CD4-positive, alpha-beta T cell treated with Interferon alpha-2 for 1 hour (primary cell): ENCODE measurements around the gene EMCN.
"Not testable (repeated sequence)": the region's sequence is repeated elsewhere in the genome, so short reads cannot be mapped to it uniquely, and the experiment has no call there.

Source experiments
- DNase-seq, 2 donors: peaks; one replicate each; pipeline ENCODE4 v3.0.0-alpha.2; 2020 to 2022

EMCN gene

GRCh38 chr4:100489305-100489704 lies 28.5 kb downstream of the EMCN start:
- no peak for DNase-seq

GRCh38 chr4:100486496-100486895 lies 31.3 kb downstream of the EMCN start:
- no peak for DNase-seq

GRCh38 chr4:100483796-100484195 lies 34.0 kb downstream of the EMCN start:
- no peak for DNase-seq

GRCh38 chr4:100479971-100480370 lies 37.9 kb downstream of the EMCN start:
- no peak for DNase-seq

GRCh38 chr4:100469555-100469954 lies 48.3 kb downstream of the EMCN start:
- no peak for DNase-seq

- no peak for DNase-seq
These were observed 51.3 kb downstream of the EMCN start for GRCh38 chr4:100466501-100466900.

GRCh38 chr4:100461807-100462605 lies 55.8 kb downstream of the EMCN start:
- no peak for DNase-seq

- no peak for DNase-seq
These were observed 67.4 kb downstream of the EMCN start for GRCh38 chr4:100450449-100450848.

GRCh38 chr4:100431416-100431815 lies 86.4 kb downstream of the EMCN start:
- DNase-seq, result no peak

- DNase-seq, result no peak
These were observed 87.4 kb downstream of the EMCN start for GRCh38 chr4:100430451-100430850.

GRCh38 chr4:100429616-100430015 lies 88.2 kb downstream of the EMCN start:
- DNase-seq, result no peak

- no peak for DNase-seq
These were observed 89.8 kb downstream of the EMCN start for GRCh38 chr4:100428051-100428450.

GRCh38 chr4:100424376-100424775 lies 93.4 kb downstream of the EMCN start:
- no peak for DNase-seq

GRCh38 chr4:100422894-100423293 lies 94.9 kb downstream of the EMCN start:
- DNase-seq, result no peak

GRCh38 chr4:100421361-100421978 lies 96.4 kb downstream of the EMCN start:
- peak in 1 of 2 donors; percentile 13 for DNase-seq

GRCh38 chr4:100420571-100420970 lies 97.3 kb downstream of the EMCN start:
- no peak for DNase-seq

GRCh38 chr4:100417565-100417964 lies 100.3 kb downstream of the EMCN start:
- DNase-seq, result no peak

GRCh38 chr4:100414016-100414790 lies 103.6 kb downstream of the EMCN start:
- no peak for DNase-seq

GRCh38 chr4:100391863-100392262 lies 126.0 kb downstream of the EMCN start:
- DNase-seq, result no peak

GRCh38 chr4:100391086-100391485 lies 126.7 kb downstream of the EMCN start:
- DNase-seq, result no peak

- DNase-seq, result no peak
These were observed 131.6 kb downstream of the EMCN start for GRCh38 chr4:100386270-100386669.

GRCh38 chr4:100380401-100380800 lies 137.4 kb downstream of the EMCN start:
- DNase-seq, result not testable (repeated sequence)

- DNase-seq, result no peak
These were observed 138.2 kb downstream of the EMCN start for GRCh38 chr4:100379583-100380105.
